Measurements from ENCODE around the gene ARHGAP10.
A peak's percentile ranks its signal among the peaks of the same experiment; 100 is the strongest.

GRCh38 chr4:148044912-148045352 is 313.0 kb downstream of the ARHGAP10 start:
- TF ChIP-seq RAD21 (IDR thresholded peaks at IDR 0.05; ENCODE audit: low read depth) (peak; percentile 30; the same call in 1 of the 2 replicates), YY1 (IDR thresholded peaks at IDR 0.05; ENCODE audit: low read depth) (no peak), MAX (IDR thresholded peaks at IDR 0.05) (no peak), TAF1 (IDR thresholded peaks at IDR 0.05; ENCODE audit: low read depth) (no peak), EP300 (IDR thresholded peaks at IDR 0.05; ENCODE audit: borderline replicate concordance) (no peak), FOXM1 (IDR thresholded peaks at IDR 0.05; ENCODE audit: borderline replicate concordance, low read depth) (no peak), CEBPB (IDR thresholded peaks at IDR 0.05) (no peak), CREB1 (IDR thresholded peaks at IDR 0.05; ENCODE audit: low read depth) (no peak), NFIC (IDR thresholded peaks at IDR 0.05) (no peak)
